ENCODE results near the gene SATB2.

SATB2 gene

DNA sequence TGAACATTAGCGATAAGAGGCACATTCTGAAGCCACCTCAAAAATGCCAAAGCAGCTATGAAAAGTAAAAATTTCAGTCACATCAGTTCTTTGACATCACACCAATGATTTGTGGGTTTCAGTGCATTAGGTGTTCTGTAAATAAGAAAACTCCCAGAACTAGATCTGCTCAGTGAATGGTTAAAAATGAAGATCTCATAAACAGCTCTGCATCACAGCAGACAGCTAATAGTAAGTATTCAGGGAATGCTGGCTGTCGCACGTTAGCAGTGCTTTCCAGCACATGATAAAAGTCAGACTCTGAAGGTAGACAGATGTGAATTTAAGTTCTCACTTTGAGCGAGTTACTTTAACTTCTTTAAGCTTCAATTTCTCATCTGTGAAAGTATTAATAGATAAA is 154.9 kb downstream of the SATB2 start:
- H3K9me2 ChIP-seq (replicated peaks; ENCODE audit: control insufficient read depth, low read length): no peaks in the 10 kb centered on the region
- H3K4me2 ChIP-seq (ENCODE audit: low read length): no peak overlapping the region
- no peak overlapping the region for H3K4me3 ChIP-seq (ENCODE audit: low read length)
- no peaks in the 10 kb centered on the region for H3K79me2 ChIP-seq (ENCODE audit: control insufficient read depth, low read length)
- no peaks in the 10 kb centered on the region for H3K4me1 ChIP-seq (ENCODE audit: control insufficient read depth, low read length)
- no peaks in the 10 kb centered on the region for H3K9me3 ChIP-seq (ENCODE audit: control insufficient read depth, insufficient read depth, low read length)
- no peak overlapping the region for H3K27ac ChIP-seq (ENCODE audit: low read depth, low read length)
- H4K20me1 ChIP-seq (ENCODE audit: control insufficient read depth, insufficient read depth, low read depth, low read length): no peaks in the 10 kb centered on the region
- no peaks in the 10 kb centered on the region for H3F3A ChIP-seq (ENCODE audit: control insufficient read depth, insufficient read depth)
- TF ChIP-seq, protein P1, sequence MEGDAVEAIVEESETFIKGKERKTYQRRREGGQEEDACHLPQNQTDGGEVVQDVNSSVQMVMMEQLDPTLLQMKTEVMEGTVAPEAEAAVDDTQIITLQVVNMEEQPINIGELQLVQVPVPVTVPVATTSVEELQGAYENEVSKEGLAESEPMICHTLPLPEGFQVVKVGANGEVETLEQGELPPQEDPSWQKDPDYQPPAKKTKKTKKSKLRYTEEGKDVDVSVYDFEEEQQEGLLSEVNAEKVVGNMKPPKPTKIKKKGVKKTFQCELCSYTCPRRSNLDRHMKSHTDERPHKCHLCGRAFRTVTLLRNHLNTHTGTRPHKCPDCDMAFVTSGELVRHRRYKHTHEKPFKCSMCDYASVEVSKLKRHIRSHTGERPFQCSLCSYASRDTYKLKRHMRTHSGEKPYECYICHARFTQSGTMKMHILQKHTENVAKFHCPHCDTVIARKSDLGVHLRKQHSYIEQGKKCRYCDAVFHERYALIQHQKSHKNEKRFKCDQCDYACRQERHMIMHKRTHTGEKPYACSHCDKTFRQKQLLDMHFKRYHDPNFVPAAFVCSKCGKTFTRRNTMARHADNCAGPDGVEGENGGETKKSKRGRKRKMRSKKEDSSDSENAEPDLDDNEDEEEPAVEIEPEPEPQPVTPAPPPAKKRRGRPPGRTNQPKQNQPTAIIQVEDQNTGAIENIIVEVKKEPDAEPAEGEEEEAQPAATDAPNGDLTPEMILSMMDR (IDR thresholded peaks at IDR 0.05; ENCODE audit: low read depth, low read length, poor library complexity, severe bottlenecking): no peak
- no peak for TF ChIP-seq EZH2phosphoT487 (IDR thresholded peaks at IDR 0.05; ENCODE audit: borderline replicate concordance, low read length)
- H3K36me3 ChIP-seq (ENCODE audit: control insufficient read depth, low read length): no peaks in the 10 kb centered on the region
- no peaks in the 10 kb centered on the region for H3K27me3 ChIP-seq (ENCODE audit: control insufficient read depth, low read length)

DNA sequence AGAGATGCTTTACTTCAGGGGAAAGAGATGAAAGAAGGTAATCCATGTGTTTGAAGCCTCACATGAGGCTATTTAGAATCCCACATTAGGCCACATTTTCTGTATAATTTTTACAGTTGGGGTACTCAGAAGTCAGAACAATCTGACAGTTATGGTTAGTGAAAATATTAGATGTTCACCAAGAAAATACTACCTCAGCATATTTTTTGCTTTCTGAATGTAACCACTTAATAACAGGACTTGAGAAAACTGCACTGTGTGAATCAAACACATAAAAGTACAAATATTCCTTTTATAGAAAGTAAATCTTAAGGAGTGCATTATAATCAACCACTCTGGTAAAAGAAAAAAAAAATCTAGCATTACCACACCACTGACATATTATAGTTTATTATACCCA is 169.3 kb downstream of the SATB2 start:
- Histone ChIP-seq H4K20me1 (ENCODE audit: control insufficient read depth, insufficient read depth, low read depth, low read length) (no peaks in the 10 kb centered on the region), H3K27me3 (ENCODE audit: control insufficient read depth, low read length) (no peaks in the 10 kb centered on the region), H3K79me2 (ENCODE audit: control insufficient read depth, low read length) (no peaks in the 10 kb centered on the region), H3K36me3 (ENCODE audit: control insufficient read depth, low read length) (no peaks in the 10 kb centered on the region), H3K9me3 (ENCODE audit: control insufficient read depth, insufficient read depth, low read length) (no peaks in the 10 kb centered on the region), H3K4me2 (ENCODE audit: low read length) (no peak overlapping the region), H3F3A (ENCODE audit: control insufficient read depth, insufficient read depth) (no peaks in the 10 kb centered on the region), H3K4me1 (ENCODE audit: control insufficient read depth, low read length) (no peaks in the 10 kb centered on the region), H3K9me2 (replicated peaks; ENCODE audit: control insufficient read depth, low read length) (no peaks in the 10 kb centered on the region), H3K27ac (ENCODE audit: low read depth, low read length) (no peak overlapping the region), H3K4me3 (ENCODE audit: low read length) (no peak overlapping the region)
- no peak for TF ChIP-seq EZH2phosphoT487 (IDR thresholded peaks at IDR 0.05; ENCODE audit: borderline replicate concordance, low read length)
- TF ChIP-seq, protein P1 (IDR thresholded peaks at IDR 0.05; ENCODE audit: low read depth, low read length, poor library complexity, severe bottlenecking): no peak

DNA sequence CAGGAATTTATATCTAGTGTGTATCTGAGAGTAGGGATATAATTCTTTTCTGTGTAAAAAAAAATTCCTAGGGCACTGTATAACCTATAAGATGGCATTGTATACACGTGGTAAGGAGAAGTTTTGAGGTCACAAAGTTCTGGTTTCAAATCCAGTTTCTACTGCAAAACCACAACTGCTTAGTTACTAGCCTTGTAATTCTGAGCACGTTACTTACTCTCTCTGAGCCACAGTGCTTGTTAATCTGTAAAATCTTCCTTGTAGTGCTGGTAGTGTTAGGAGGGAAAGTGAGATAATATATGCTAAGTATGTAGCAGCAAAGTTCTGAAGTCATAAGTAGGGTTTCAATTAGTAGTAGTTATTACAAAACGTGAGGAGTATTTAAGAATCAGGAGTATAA is 175.4 kb downstream of the SATB2 start:
- Histone ChIP-seq H3K36me3 (ENCODE audit: control insufficient read depth, low read length) (no peaks in the 10 kb centered on the region), H3K9me2 (replicated peaks; ENCODE audit: control insufficient read depth, low read length) (no peaks in the 10 kb centered on the region), H3K4me3 (ENCODE audit: low read length) (no peak overlapping the region), H3K9me3 (ENCODE audit: control insufficient read depth, insufficient read depth, low read length) (no peaks in the 10 kb centered on the region), H3K27me3 (ENCODE audit: control insufficient read depth, low read length) (no peaks in the 10 kb centered on the region), H3K27ac (ENCODE audit: low read depth, low read length) (no peak overlapping the region), H3K4me2 (ENCODE audit: low read length) (no peak overlapping the region), H3K79me2 (ENCODE audit: control insufficient read depth, low read length) (no peaks in the 10 kb centered on the region), H3F3A (ENCODE audit: control insufficient read depth, insufficient read depth) (no peaks in the 10 kb centered on the region), H3K4me1 (ENCODE audit: control insufficient read depth, low read length) (no peaks in the 10 kb centered on the region), H4K20me1 (ENCODE audit: control insufficient read depth, insufficient read depth, low read depth, low read length) (no peaks in the 10 kb centered on the region)
- no peak for TF ChIP-seq EZH2phosphoT487 (IDR thresholded peaks at IDR 0.05; ENCODE audit: borderline replicate concordance, low read length)
- TF ChIP-seq, protein P1 (IDR thresholded peaks at IDR 0.05; ENCODE audit: low read depth, low read length, poor library complexity, severe bottlenecking): no peak

DNA sequence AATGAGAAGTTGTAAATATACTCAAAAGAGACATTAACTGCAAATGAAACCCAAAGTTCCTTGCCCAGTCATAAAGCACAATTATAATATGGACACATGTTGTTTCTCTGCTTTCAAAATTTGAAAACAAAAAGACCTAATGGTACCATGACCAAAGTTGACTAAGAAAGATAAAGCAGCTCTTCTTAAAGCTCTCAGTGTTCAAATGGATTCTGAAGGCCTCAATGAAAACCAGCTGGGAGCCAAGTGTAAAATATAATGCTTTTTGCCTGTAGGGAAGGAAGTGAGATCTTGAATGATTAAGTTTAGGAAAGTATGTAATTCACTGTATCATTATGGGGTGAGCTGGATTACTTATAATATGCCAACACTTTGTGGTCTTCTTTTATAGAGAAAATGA is 178.6 kb downstream of the SATB2 start:
- Histone ChIP-seq H3K79me2 (ENCODE audit: control insufficient read depth, low read length) (no peaks in the 10 kb centered on the region), H3K4me2 (ENCODE audit: low read length) (no peak overlapping the region), H3K36me3 (ENCODE audit: control insufficient read depth, low read length) (no peaks in the 10 kb centered on the region), H3K4me1 (ENCODE audit: control insufficient read depth, low read length) (no peaks in the 10 kb centered on the region), H3K4me3 (ENCODE audit: low read length) (no peak overlapping the region), H3K9me2 (replicated peaks; ENCODE audit: control insufficient read depth, low read length) (no peaks in the 10 kb centered on the region), H3K27me3 (ENCODE audit: control insufficient read depth, low read length) (no peaks in the 10 kb centered on the region), H3K9me3 (ENCODE audit: control insufficient read depth, insufficient read depth, low read length) (no peaks in the 10 kb centered on the region), H4K20me1 (ENCODE audit: control insufficient read depth, insufficient read depth, low read depth, low read length) (no peaks in the 10 kb centered on the region), H3K27ac (ENCODE audit: low read depth, low read length) (no peak overlapping the region), H3F3A (ENCODE audit: control insufficient read depth, insufficient read depth) (no peaks in the 10 kb centered on the region)
- no peak for TF ChIP-seq EZH2phosphoT487 (IDR thresholded peaks at IDR 0.05; ENCODE audit: borderline replicate concordance, low read length)
- TF ChIP-seq, protein P1 (IDR thresholded peaks at IDR 0.05; ENCODE audit: low read depth, low read length, poor library complexity, severe bottlenecking): no peak
